SK-N-SH (cell line): ENCODE measurements around the gene GHR.

ENCODE experiments used
- CTCF ChIP-seq: fragments of 200-600 bp; sonication (generic); IDR thresholded peaks from 2 replicates; pipeline ENCODE4 v1.6.1; 2017; ENCODE audit warnings: antibody characterized with exemption, mild to moderate bottlenecking, moderate library complexity
- EP300 ChIP-seq, 2 experiments: IDR thresholded peaks; 2 replicates each; pipeline versions ENCODE4 v1.4.0 to v1.6.1; 2012; ENCODE audit warnings: borderline replicate concordance in 1 of 2, low read depth in 1 of 2, low read length in 1 of 2
- EZH2phosphoT487 ChIP-seq: fragments of 200-600 bp; sonication (generic); IDR thresholded peaks from 2 replicates; pipeline ENCODE4 v1.6.1; 2017; ENCODE audit warnings: low read depth, mixed run types, mild to moderate bottlenecking, antibody characterized with exemption, moderate library complexity, borderline replicate concordance
- PBX3 ChIP-seq: IDR thresholded peaks from 2 replicates; pipeline ENCODE4; 2012
- POLR2AphosphoS5 ChIP-seq: IDR thresholded peaks from 2 replicates; pipeline ENCODE4 v1.6.1; 2012; ENCODE audit warnings: low read depth, low read length
- RAD21 ChIP-seq: IDR thresholded peaks from 2 replicates; pipeline ENCODE4 v1.6.1; 2012; ENCODE audit warnings: mild to moderate bottlenecking, low read length
- REST ChIP-seq: IDR thresholded peaks from 2 replicates; pipeline ENCODE4 v1.6.1; 2012; ENCODE audit warnings: mild to moderate bottlenecking, low read depth, low read length, moderate library complexity

GRCh38 chr5:42648036-42648435, 224.8 kb downstream of the GHR start:
- no peak for TF ChIP-seq EP300 (IDR thresholded peaks at IDR 0.05; ENCODE audit: borderline replicate concordance in 1 of 2, low read depth in 1 of 2, low read length in 1 of 2)
- TF ChIP-seq CTCF, result no peak
- no peak for TF ChIP-seq PBX3
- no peak for TF ChIP-seq RAD21
- TF ChIP-seq POLR2AphosphoS5, result no peak
- TF ChIP-seq EZH2phosphoT487, result no peak
- no peak for TF ChIP-seq REST
